ENCODE results near the gene CCDC127. TPM values are rescaled to one million over a fixed set of nuclear protein-coding genes. Genes with fewer than 3 reads are reported as not detected.

CCDC127 gene
- total and polyA plus RNA-seq, 2 of the 13 experiments (the other 11 are each of a cell fraction or from before 2014, with no cell fraction given) = 2.9 to 4.3 TPM

DNA sequence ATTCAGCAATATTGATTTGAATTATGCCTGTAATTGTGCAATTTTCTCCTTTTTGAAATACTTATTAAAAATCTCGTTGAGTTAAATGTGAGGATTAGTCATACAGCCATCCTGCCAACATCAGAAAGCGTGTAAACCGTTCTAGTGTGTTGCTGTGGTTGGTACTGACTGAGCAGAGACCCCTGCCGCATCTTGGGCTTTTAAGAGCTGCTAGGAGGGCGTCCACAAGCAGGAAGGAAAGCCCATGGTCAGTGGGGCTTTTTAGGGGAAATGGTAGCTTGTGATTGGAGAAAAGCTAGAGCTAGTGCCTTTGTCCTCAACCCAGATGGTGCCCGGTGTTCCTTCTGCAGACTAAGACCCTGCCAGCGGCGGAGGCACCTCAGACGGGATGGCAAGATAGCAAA is 1.5 kb upstream of the CCDC127 start:
- DNase-seq (ENCODE audit: low spot score) (no peak), ATAC-seq (no peak), FAIRE-seq (no peak)
- ChIA-PET CTCF (ENCODE audit: low intra/inter-chr PET ratio, low total read pairs) (no interaction called here), POLR2A (interaction anchor here (2.4 kb wide), 1 partner anchor 52 kb away, joined by 15 read pairs; the partner anchor contains the start of gene PDCD6)
- peak overlapping the region; percentile 94 for H3K4me2 ChIP-seq (ENCODE audit: low read depth, low read length)
- no peak overlapping the region for H3K27ac ChIP-seq (ENCODE audit: extremely low read length, insufficient read depth, low read length)
- no peak overlapping the region for H2AFZ ChIP-seq (ENCODE audit: low read length)
- no peaks in the 10 kb centered on the region for H3K27me3 ChIP-seq (ENCODE audit: control insufficient read depth in 1 of 2, insufficient read depth in 2 of 2, low read length in 2 of 2)
- BruUV-seq (replicated peaks) = TSS peak; percentile 55
- in situ Hi-C loops (cut with HindIII; ENCODE audit: extremely low pct_ligation_motif_present, low pct_unique_long_range_greater_than_20kb) = no loop called here
- peaks cover 37% of the 10 kb centered on the region for H4K20me1 ChIP-seq (ENCODE audit: insufficient read depth, low read length)
- peaks cover 31% of the 10 kb centered on the region for H3K4me1 ChIP-seq (ENCODE audit: insufficient read depth, low read length)
- WGBS (ENCODE audit: low lambda C conversion rate) = 4% methylated on average over 9 of the region's 9 CpGs
- H3K4me3 ChIP-seq (replicated peaks in 1 of 3; ENCODE audit: insufficient read depth in 1 of 3, low read depth in 2 of 3, low read length in 3 of 3) = peak overlapping the region; percentile 81 to 99 (median 93)
- intact Hi-C loops (cut with micrococcal nuclease; ENCODE audit: unreplicated experiment) = loop anchor here (2.0 to 10.0 kb wide), 4 partner anchors 31 to 725 kb away; partner anchors contain the start of genes EXOC3 and PDCD6
- TF ChIP-seq ZNF552 (CRISPR knock-in tag; IDR thresholded peaks at IDR 0.05; ENCODE audit: borderline replicate concordance) (no peak), ZNF446 (CRISPR knock-in tag; IDR thresholded peaks at IDR 0.05) (no peak), ARNT (IDR thresholded peaks at IDR 0.05) (no peak), NCOA5 (CRISPR knock-in tag; IDR thresholded peaks at IDR 0.05) (no peak), PHB2 (IDR thresholded peaks at IDR 0.05; ENCODE audit: partially characterized antibody) (no peak), SMC3 (IDR thresholded peaks at IDR 0.05; ENCODE audit: low read length) (no peak), ATAD3A (CRISPR knock-in tag; IDR thresholded peaks at IDR 0.05) (no peak), SAFB2 (CRISPR knock-in tag; IDR thresholded peaks at IDR 0.05; ENCODE audit: borderline replicate concordance, low read depth) (no peak), ISX (CRISPR knock-in tag; conservative IDR thresholded peaks at IDR 0.05) (no peak), ATF7-NPFF (CRISPR knock-in tag; IDR thresholded peaks at IDR 0.05; ENCODE audit: low read depth) (no peak)
- TF ChIP-seq, protein P1, sequence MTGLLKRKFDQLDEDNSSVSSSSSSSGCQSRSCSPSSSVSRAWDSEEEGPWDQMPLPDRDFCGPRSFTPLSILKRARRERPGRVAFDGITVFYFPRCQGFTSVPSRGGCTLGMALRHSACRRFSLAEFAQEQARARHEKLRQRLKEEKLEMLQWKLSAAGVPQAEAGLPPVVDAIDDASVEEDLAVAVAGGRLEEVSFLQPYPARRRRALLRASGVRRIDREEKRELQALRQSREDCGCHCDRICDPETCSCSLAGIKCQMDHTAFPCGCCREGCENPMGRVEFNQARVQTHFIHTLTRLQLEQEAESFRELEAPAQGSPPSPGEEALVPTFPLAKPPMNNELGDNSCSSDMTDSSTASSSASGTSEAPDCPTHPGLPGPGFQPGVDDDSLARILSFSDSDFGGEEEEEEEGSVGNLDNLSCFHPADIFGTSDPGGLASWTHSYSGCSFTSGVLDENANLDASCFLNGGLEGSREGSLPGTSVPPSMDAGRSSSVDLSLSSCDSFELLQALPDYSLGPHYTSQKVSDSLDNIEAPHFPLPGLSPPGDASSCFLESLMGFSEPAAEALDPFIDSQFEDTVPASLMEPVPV (CRISPR knock-in tag; IDR thresholded peaks at IDR 0.05) = no peak
- TF ChIP-seq, protein P2, sequence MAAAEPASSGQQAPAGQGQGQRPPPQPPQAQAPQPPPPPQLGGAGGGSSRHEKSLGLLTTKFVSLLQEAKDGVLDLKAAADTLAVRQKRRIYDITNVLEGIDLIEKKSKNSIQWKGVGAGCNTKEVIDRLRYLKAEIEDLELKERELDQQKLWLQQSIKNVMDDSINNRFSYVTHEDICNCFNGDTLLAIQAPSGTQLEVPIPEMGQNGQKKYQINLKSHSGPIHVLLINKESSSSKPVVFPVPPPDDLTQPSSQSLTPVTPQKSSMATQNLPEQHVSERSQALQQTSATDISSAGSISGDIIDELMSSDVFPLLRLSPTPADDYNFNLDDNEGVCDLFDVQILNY (CRISPR knock-in tag; conservative IDR thresholded peaks at IDR 0.05) = no peak
- TF ChIP-seq, protein P3, sequence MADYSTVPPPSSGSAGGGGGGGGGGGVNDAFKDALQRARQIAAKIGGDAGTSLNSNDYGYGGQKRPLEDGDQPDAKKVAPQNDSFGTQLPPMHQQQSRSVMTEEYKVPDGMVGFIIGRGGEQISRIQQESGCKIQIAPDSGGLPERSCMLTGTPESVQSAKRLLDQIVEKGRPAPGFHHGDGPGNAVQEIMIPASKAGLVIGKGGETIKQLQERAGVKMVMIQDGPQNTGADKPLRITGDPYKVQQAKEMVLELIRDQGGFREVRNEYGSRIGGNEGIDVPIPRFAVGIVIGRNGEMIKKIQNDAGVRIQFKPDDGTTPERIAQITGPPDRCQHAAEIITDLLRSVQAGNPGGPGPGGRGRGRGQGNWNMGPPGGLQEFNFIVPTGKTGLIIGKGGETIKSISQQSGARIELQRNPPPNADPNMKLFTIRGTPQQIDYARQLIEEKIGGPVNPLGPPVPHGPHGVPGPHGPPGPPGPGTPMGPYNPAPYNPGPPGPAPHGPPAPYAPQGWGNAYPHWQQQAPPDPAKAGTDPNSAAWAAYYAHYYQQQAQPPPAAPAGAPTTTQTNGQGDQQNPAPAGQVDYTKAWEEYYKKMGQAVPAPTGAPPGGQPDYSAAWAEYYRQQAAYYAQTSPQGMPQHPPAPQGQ (CRISPR knock-in tag; IDR thresholded peaks at IDR 0.05; ENCODE audit: borderline replicate concordance) = no peak
- no peaks in the 10 kb centered on the region for H3K9me3 ChIP-seq (ENCODE audit: low read length)
- peaks cover 7 to 8% of the 10 kb centered on the region in 2 experiments; a peak in 3 of 5 replicates for H3K36me3 ChIP-seq (replicated peaks in 1 of 2; ENCODE audit: control insufficient read depth in 1 of 2, insufficient read depth in 2 of 2, low read length in 2 of 2)
- peaks cover 66% of the 10 kb centered on the region for H3K79me2 ChIP-seq (ENCODE audit: insufficient read depth, low read length)
- H3K9ac ChIP-seq (ENCODE audit: insufficient read depth, low read depth, low read length) = peak overlapping the region; percentile 93

All from HepG2 (cell line).